ENCODE data around the gene IPPK.

DNA sequence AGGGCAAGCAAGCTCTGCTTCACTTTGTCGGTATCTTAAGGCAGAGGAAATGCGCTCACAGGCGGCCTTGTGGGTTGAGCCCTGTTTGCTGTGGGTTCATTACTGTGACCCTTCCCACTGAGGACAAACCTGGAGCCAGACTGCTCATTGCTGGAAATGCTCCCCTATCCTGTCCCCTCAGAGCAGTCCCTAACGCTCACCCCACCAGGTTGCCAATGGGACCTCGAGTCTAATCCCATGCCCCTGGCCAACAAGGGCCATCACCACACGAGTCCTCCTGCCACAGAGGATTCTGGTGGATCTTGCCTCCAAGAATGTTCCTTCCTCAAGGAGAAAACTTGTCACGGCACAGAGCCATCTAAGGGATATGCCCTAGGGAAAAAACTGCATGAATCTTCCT lies 14.6 kb downstream of the IPPK start:
- TF ChIP-seq CTCF (IDR thresholded peaks at IDR 0.05) (no peak), SIN3A (IDR thresholded peaks at IDR 0.05; ENCODE audit: borderline replicate concordance, insufficient read depth, low read depth, low read length) (no peak)
- TF ChIP-seq, protein P1, sequence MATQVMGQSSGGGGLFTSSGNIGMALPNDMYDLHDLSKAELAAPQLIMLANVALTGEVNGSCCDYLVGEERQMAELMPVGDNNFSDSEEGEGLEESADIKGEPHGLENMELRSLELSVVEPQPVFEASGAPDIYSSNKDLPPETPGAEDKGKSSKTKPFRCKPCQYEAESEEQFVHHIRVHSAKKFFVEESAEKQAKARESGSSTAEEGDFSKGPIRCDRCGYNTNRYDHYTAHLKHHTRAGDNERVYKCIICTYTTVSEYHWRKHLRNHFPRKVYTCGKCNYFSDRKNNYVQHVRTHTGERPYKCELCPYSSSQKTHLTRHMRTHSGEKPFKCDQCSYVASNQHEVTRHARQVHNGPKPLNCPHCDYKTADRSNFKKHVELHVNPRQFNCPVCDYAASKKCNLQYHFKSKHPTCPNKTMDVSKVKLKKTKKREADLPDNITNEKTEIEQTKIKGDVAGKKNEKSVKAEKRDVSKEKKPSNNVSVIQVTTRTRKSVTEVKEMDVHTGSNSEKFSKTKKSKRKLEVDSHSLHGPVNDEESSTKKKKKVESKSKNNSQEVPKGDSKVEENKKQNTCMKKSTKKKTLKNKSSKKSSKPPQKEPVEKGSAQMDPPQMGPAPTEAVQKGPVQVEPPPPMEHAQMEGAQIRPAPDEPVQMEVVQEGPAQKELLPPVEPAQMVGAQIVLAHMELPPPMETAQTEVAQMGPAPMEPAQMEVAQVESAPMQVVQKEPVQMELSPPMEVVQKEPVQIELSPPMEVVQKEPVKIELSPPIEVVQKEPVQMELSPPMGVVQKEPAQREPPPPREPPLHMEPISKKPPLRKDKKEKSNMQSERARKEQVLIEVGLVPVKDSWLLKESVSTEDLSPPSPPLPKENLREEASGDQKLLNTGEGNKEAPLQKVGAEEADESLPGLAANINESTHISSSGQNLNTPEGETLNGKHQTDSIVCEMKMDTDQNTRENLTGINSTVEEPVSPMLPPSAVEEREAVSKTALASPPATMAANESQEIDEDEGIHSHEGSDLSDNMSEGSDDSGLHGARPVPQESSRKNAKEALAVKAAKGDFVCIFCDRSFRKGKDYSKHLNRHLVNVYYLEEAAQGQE (IDR thresholded peaks at IDR 0.05; ENCODE audit: insufficient read depth in 1 of 2, low read depth in 2 of 2, low read length in 1 of 2), result no peak
